ENCODE results near the gene LEUTX.
"Not testable (repeated sequence)": the region's sequence is repeated elsewhere in the genome, so short reads cannot be mapped to it uniquely, and the experiment has no call there.

Gene LEUTX

DNA sequence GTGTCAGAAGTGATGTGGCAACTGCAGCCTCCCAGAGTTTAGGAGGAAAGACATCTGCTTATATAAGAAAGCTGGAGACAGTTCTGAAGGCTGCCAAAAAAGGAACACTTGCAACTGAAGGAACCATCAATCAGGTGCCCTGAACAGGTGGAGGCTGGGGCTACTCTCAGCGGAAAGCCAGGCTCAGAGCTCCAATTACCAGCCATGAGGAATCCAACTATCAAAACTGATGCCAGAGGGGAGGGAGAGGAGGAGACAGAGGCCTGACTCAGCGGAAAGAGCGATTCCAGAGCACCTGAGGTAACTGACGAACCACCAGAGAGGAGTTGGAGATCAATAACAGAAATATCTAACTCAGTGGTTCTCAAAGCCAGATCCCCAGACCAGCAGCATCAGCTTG is 24.3 kb downstream of the LEUTX start:
- Histone ChIP-seq H3K27me3 (ENCODE audit: control insufficient read depth, low read length) (peaks cover 10% of the 10 kb centered on the region), H3K27ac (ENCODE audit: low read depth, low read length) (no peak overlapping the region), H4K20me1 (ENCODE audit: control insufficient read depth, insufficient read depth, low read depth, low read length) (no peaks in the 10 kb centered on the region), H3K79me2 (ENCODE audit: control insufficient read depth, low read length) (no peaks in the 10 kb centered on the region), H3K36me3 (ENCODE audit: control insufficient read depth, low read length) (no peaks in the 10 kb centered on the region), H3K9me2 (replicated peaks; ENCODE audit: control insufficient read depth, low read length) (no peaks in the 10 kb centered on the region), H3K9me3 (ENCODE audit: control insufficient read depth, insufficient read depth, low read length) (no peaks in the 10 kb centered on the region), H3K4me2 (ENCODE audit: low read length) (no peak overlapping the region), H3K4me1 (ENCODE audit: control insufficient read depth, low read length) (no peaks in the 10 kb centered on the region), H3K4me3 (ENCODE audit: low read length) (no peak overlapping the region), H3F3A (ENCODE audit: control insufficient read depth, insufficient read depth) (no peaks in the 10 kb centered on the region)
- TF ChIP-seq, protein P1, sequence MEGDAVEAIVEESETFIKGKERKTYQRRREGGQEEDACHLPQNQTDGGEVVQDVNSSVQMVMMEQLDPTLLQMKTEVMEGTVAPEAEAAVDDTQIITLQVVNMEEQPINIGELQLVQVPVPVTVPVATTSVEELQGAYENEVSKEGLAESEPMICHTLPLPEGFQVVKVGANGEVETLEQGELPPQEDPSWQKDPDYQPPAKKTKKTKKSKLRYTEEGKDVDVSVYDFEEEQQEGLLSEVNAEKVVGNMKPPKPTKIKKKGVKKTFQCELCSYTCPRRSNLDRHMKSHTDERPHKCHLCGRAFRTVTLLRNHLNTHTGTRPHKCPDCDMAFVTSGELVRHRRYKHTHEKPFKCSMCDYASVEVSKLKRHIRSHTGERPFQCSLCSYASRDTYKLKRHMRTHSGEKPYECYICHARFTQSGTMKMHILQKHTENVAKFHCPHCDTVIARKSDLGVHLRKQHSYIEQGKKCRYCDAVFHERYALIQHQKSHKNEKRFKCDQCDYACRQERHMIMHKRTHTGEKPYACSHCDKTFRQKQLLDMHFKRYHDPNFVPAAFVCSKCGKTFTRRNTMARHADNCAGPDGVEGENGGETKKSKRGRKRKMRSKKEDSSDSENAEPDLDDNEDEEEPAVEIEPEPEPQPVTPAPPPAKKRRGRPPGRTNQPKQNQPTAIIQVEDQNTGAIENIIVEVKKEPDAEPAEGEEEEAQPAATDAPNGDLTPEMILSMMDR (IDR thresholded peaks at IDR 0.05; ENCODE audit: low read depth, low read length, poor library complexity, severe bottlenecking) = no peak
- TF ChIP-seq EZH2phosphoT487 (IDR thresholded peaks at IDR 0.05; ENCODE audit: borderline replicate concordance, low read length) = no peak

DNA sequence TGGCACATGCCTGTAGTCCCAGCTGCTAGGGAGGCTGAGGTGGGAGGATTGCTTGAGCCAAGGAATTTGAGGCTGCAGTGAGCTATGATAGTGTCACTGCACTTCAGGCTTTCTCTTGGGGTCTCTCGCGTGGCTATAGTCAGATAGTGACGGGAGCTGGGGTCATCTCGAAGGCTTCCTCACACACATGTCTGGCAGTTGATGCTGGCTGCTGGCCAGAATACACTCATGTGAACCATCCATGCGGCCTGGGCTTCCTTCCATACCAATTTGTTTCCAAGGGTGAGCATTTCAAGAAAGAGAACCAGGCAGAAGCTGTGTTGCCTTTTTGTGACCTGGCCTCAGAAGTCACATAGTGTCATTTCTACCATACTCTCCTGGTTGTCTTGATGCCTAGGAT is 26.4 kb downstream of the LEUTX start:
- no peak for TF ChIP-seq EZH2phosphoT487 (IDR thresholded peaks at IDR 0.05; ENCODE audit: borderline replicate concordance, low read length)
- TF ChIP-seq, protein P1 (IDR thresholded peaks at IDR 0.05; ENCODE audit: low read depth, low read length, poor library complexity, severe bottlenecking) = no peak
- no peaks in the 10 kb centered on the region for H4K20me1 ChIP-seq (ENCODE audit: control insufficient read depth, insufficient read depth, low read depth, low read length)
- no peaks in the 10 kb centered on the region for H3K36me3 ChIP-seq (ENCODE audit: control insufficient read depth, low read length)
- no peaks in the 10 kb centered on the region for H3K9me2 ChIP-seq (replicated peaks; ENCODE audit: control insufficient read depth, low read length)
- no peak overlapping the region for H3K27ac ChIP-seq (ENCODE audit: low read depth, low read length)
- no peak overlapping the region for H3K4me2 ChIP-seq (ENCODE audit: low read length)
- no peaks in the 10 kb centered on the region for H3K9me3 ChIP-seq (ENCODE audit: control insufficient read depth, insufficient read depth, low read length)
- H3K79me2 ChIP-seq (ENCODE audit: control insufficient read depth, low read length) = no peaks in the 10 kb centered on the region
- no peaks in the 10 kb centered on the region for H3K4me1 ChIP-seq (ENCODE audit: control insufficient read depth, low read length)
- H3F3A ChIP-seq (ENCODE audit: control insufficient read depth, insufficient read depth) = no peaks in the 10 kb centered on the region
- H3K4me3 ChIP-seq (ENCODE audit: low read length) = no peak overlapping the region
- peaks cover 12% of the 10 kb centered on the region; the same call in 1 of the 2 replicates for H3K27me3 ChIP-seq (ENCODE audit: control insufficient read depth, low read length)

DNA sequence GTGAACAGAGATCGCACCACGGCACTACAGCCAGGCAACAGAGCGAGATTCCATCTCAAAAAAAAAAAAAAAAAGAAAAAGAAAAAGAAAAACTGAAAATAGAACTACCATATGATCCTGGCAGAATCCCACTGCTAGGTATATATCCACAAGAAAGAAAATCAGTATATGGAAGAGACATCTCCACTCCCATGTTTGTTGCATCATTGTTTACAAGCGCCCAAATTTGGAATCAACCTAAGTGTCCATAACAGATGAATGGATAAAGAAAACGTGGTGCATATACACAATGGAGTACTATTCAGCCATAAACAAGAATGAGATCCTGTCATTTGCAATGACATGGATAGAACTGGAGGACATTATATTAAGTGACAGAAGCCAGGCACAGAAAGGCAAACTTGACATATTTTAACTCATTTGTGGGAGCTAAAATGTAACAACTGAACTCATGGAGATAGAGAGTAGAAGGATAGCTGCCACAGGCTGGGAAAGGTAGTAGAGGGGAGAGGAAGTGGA is 29.3 kb downstream of the LEUTX start:
- Histone ChIP-seq H3K36me3 (ENCODE audit: control insufficient read depth, low read length) (no peaks in the 10 kb centered on the region), H3K27me3 (ENCODE audit: control insufficient read depth, low read length) (peaks cover 12% of the 10 kb centered on the region; the same call in 1 of the 2 replicates), H4K20me1 (ENCODE audit: control insufficient read depth, insufficient read depth, low read depth, low read length) (no peaks in the 10 kb centered on the region), H3K27ac (ENCODE audit: low read depth, low read length) (no peak overlapping the region), H3K4me3 (ENCODE audit: low read length) (no peak overlapping the region), H3F3A (ENCODE audit: control insufficient read depth, insufficient read depth) (no peaks in the 10 kb centered on the region), H3K9me3 (ENCODE audit: control insufficient read depth, insufficient read depth, low read length) (no peaks in the 10 kb centered on the region), H3K4me1 (ENCODE audit: control insufficient read depth, low read length) (no peaks in the 10 kb centered on the region), H3K9me2 (replicated peaks; ENCODE audit: control insufficient read depth, low read length) (no peaks in the 10 kb centered on the region), H3K4me2 (ENCODE audit: low read length) (no peak overlapping the region), H3K79me2 (ENCODE audit: control insufficient read depth, low read length) (no peaks in the 10 kb centered on the region)
- TF ChIP-seq, protein P1 (IDR thresholded peaks at IDR 0.05; ENCODE audit: low read depth, low read length, poor library complexity, severe bottlenecking) = no peak
- no peak for TF ChIP-seq EZH2phosphoT487 (IDR thresholded peaks at IDR 0.05; ENCODE audit: borderline replicate concordance, low read length)

DNA sequence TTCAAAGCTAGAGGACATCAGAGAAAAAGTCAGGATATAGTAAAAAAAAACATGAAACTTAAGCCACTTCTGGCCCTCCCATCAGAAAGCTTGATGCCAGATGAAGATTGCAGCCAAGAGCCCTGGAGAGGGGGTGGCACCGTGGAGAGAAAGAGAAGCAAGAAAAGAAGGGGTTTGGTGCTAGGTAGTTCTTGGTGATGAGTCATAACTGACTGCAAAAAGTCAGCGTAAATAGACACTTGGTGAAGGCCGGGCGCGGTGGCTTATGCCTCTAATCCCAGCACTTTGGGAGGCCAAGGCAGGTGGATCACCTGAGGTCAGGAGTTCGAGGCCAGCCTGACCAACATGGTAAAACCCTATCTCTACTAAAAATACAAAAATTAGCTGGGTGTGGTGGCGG is 30.0 kb downstream of the LEUTX start:
- not testable (repeated sequence) for H3K9me2 ChIP-seq (replicated peaks; ENCODE audit: control insufficient read depth, low read length); H3K27me3 ChIP-seq (ENCODE audit: control insufficient read depth, low read length); H4K20me1 ChIP-seq (ENCODE audit: control insufficient read depth, insufficient read depth, low read depth, low read length); H3F3A ChIP-seq (ENCODE audit: control insufficient read depth, insufficient read depth); H3K27ac ChIP-seq (ENCODE audit: low read depth, low read length); H3K4me2 ChIP-seq (ENCODE audit: low read length); H3K36me3 ChIP-seq (ENCODE audit: control insufficient read depth, low read length); H3K4me3 ChIP-seq (ENCODE audit: low read length); H3K79me2 ChIP-seq (ENCODE audit: control insufficient read depth, low read length); H3K9me3 ChIP-seq (ENCODE audit: control insufficient read depth, insufficient read depth, low read length); H3K4me1 ChIP-seq (ENCODE audit: control insufficient read depth, low read length)

Data from DOHH2 (cell line).